Stimulated activated CD8-positive, alpha-beta memory T cell treated with anti-CD3 and anti-CD28 coated beads, Interleukin-12 subunit alpha, Interleukin-12 subunit beta, amount 100 ng/mL, for 24 hours (primary cell): ENCODE data around the gene GFOD1.
A peak's percentile ranks its signal among the peaks of the same experiment; 100 is the strongest.
"Not testable (repeated sequence)": the region's sequence is repeated elsewhere in the genome, so short reads cannot be mapped to it uniquely, and the experiment has no call there.

Experiments
- DNase-seq: peaks from one replicate; pipeline ENCODE4 v3.0.0-alpha.2; 2020; ENCODE audit errors: extremely low read depth

GFOD1 gene

GRCh38 chr6:13355043-13355945 lies 132.1 kb downstream of the GFOD1 start:
- no peak for DNase-seq

- DNase-seq, result no peak
These were observed 132.9 kb downstream of the GFOD1 start for GRCh38 chr6:13354331-13355042.

- no peak for DNase-seq
These were observed 135.2 kb downstream of the GFOD1 start for GRCh38 chr6:13352165-13352564.

- DNase-seq, result no peak
These were observed 136.1 kb downstream of the GFOD1 start for GRCh38 chr6:13351271-13351670.

GRCh38 chr6:13349811-13350506 lies 137.4 kb downstream of the GFOD1 start:
- no peak for DNase-seq

GRCh38 chr6:13348334-13349113 lies 138.9 kb downstream of the GFOD1 start:
- no peak for DNase-seq

- no peak for DNase-seq
These were observed 141.2 kb downstream of the GFOD1 start for GRCh38 chr6:13346245-13346644.

GRCh38 chr6:13342414-13343019 lies 144.9 kb downstream of the GFOD1 start:
- no peak for DNase-seq

GRCh38 chr6:13339863-13340630 lies 147.4 kb downstream of the GFOD1 start:
- DNase-seq, result no peak

- DNase-seq, result no peak
These were observed 149.4 kb downstream of the GFOD1 start for GRCh38 chr6:13338038-13338437.

- peak; percentile 31 for DNase-seq
These were observed 150.8 kb downstream of the GFOD1 start for GRCh38 chr6:13336553-13336952.

- DNase-seq, result no peak
These were observed 152.4 kb downstream of the GFOD1 start for GRCh38 chr6:13334953-13335352.

- DNase-seq, result no peak
These were observed 155.1 kb downstream of the GFOD1 start for GRCh38 chr6:13332349-13332706.

- DNase-seq, result no peak
These were observed 155.7 kb downstream of the GFOD1 start for GRCh38 chr6:13331516-13332348.

GRCh38 chr6:13328875-13329183 lies 158.6 kb downstream of the GFOD1 start:
- no peak for DNase-seq

- peak; percentile 85 for DNase-seq
These were observed 159.1 kb downstream of the GFOD1 start, which contains the start of gene TBC1D7 for GRCh38 chr6:13328076-13328874. Gene TBC1D7 (minus strand): TSS chr6:13328537. CDS start chr6:13326898, 1,639 bp downstream.

GRCh38 chr6:13327691-13328075 lies 159.7 kb downstream of the GFOD1 start:
- no peak for DNase-seq

- not testable (repeated sequence) for DNase-seq
These were observed 161.3 kb downstream of the GFOD1 start for GRCh38 chr6:13326031-13326586.
